Aorta (tissue), 5 donors: Measurements from ENCODE around the gene MYBPC2. TPM values are rescaled to one million over a fixed set of nuclear protein-coding genes. Genes with fewer than 3 reads are reported as not detected.
A peak's percentile ranks its signal among the peaks of the same experiment; 100 is the strongest.
"Not testable (repeated sequence)": the region's sequence is repeated elsewhere in the genome, so short reads cannot be mapped to it uniquely, and the experiment has no call there.

Source experiments
- ATAC-seq: fragments of 200-7000 bp; cut with Tn5 transposase; one replicate; pipeline ENCODE4 v1.9.1; 2022; ENCODE audit warnings: moderate library complexity; ENCODE audit not compliant: low FRiP score
- DNase-seq, 2 donors: peaks; one replicate each; pipeline ENCODE4 v3.0.0-alpha.2; 2020
- H3K27ac ChIP-seq, 2 donors: one replicate each; pipeline ENCODE4 v1.5.1; 2013; ENCODE audit warnings: low read length in 2 of 2, mild to moderate bottlenecking in 2 of 2, moderate library complexity in 2 of 2, control low read depth in 1 of 2, inconsistent platforms in 1 of 2, low read depth in 1 of 2
- H3K27me3 ChIP-seq, 2 donors: one replicate each; pipeline ENCODE4 v1.6.1; 2013; ENCODE audit warnings: control low read depth in 1 of 2, low read length in 1 of 2, mild to moderate bottlenecking in 1 of 2, moderate library complexity in 1 of 2; ENCODE audit not compliant: insufficient read depth in 2 of 2, control insufficient read depth in 1 of 2
- H3K36me3 ChIP-seq, 2 donors: one replicate each; pipeline ENCODE4 v1.6.1; 2013; ENCODE audit warnings: control low read depth in 1 of 2, low read length in 1 of 2, mild to moderate bottlenecking in 1 of 2; ENCODE audit not compliant: insufficient read depth in 2 of 2, control insufficient read depth in 1 of 2
- H3K4me1 ChIP-seq, 2 donors: one replicate each; pipeline ENCODE4 v1.6.1; 2013; ENCODE audit warnings: low read length in 2 of 2, control low read depth in 1 of 2, mild to moderate bottlenecking in 1 of 2, moderate library complexity in 1 of 2; ENCODE audit not compliant: insufficient read depth in 2 of 2, control insufficient read depth in 1 of 2
- H3K4me3 ChIP-seq, 2 donors: one replicate each; pipeline ENCODE4 v1.5.1; 2013; ENCODE audit warnings: low read length in 2 of 2, control low read depth in 1 of 2, mild to moderate bottlenecking in 1 of 2
- H3K9me3 ChIP-seq: one replicate; pipeline ENCODE4 v1.6.1; 2013; ENCODE audit warnings: mild to moderate bottlenecking, low read length; ENCODE audit not compliant: control insufficient read depth
- WGBS, 2 donors: extraction: QIAGEN DNeasy Blood & Tissue Kit; methylation state at CpG; one replicate each; pipeline ENCODE4 v1.1.7; 2013; 5-methylcytosine and 5-hydroxymethylcytosine counted together
- intact Hi-C, 2 donors: fragments of 100-400 bp; cut with DNase I; formaldehyde crosslinking; loops; one replicate each; pipeline versions ENCODE4 v1.14.2 to v1.15.0; 2022
- polyA plus RNA-seq, 2 donors: library from polyadenylated mRNA; stranded (reverse); fragments of 200-250 nt; gene quantifications; one replicate each; pipeline ENCODE4 v1.2.3, GENCODE V29; 2013
- total RNA-seq, 2 donors: library from RNA; stranded (reverse); fragmentation: NEBNext Ultra II Directional; extraction: Animal tissue kit (Norgen Biotek cat#: 25700); gene quantifications; one replicate each; pipeline ENCODE4 v1.2.1, GENCODE V29; 2021
- donor health status: healthy with polysubstance abuse.
- donor health status: Bipolar disorder and iron deficiency.
- donor health status: DM: no; HTN: no; CAD: no.
- donor health status: DM: no; HTN: no; CAD: no.
- donor health status: DM: yes; HTN: yes; CAD: no.

Gene MYBPC2
- total and polyA plus RNA-seq, 4 donors = 0.03 TPM; not detected in 3

DNA sequence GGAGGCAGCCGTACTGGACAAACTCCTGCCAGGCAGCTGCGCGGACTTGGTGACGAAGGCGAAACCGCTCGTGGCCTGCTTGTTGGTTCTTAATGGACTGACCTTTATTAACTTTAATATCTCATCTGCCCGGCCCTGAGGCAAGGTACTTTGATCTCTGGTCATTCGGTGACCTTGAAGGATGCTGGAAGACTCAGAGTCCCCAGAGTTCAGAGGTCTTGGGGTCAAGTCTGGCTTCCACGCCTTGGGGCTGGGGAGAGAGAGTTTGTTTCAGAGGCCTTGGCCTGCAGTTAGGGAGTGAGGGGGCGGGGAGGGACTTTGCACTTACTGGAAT lies 34.0 kb downstream of the MYBPC2 start:
- Histone ChIP-seq H3K27ac (no peak overlapping the region), H3K36me3 (no peaks in the 10 kb centered on the region), H3K4me3 (no peak overlapping the region), H3K27me3 (no peaks in the 10 kb centered on the region), H3K9me3 (no peaks in the 10 kb centered on the region), H3K4me1 (no peaks in the 10 kb centered on the region)
- no peak for ATAC-seq
- intact Hi-C loops = no loop called here
- no peak for DNase-seq
- 82 to 85% methylated on average over 11 of the region's 11 CpGs for WGBS, 2 donors

DNA sequence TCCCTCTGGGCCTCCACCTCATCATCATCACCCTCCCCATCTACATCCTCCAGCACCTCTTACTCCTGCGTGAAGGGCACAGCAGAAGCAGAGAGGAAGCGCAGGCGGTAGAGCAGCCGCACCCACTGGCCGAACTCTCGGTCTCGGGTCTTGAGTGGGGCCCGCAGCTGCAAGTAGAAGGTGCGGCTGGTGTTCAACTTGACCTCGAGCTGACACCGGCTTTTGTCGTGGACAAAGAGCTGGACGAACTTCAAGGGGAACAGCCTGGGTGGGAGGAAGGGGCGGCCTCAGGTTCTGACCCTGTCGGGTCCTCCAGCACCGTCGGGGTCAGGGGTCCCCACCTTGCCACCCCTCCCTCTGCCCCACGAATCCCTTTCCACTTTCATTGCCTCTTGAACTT lies 34.9 kb downstream of the MYBPC2 start:
- H3K9me3 ChIP-seq = no peaks in the 10 kb centered on the region
- no peak overlapping the region for H3K27ac ChIP-seq
- no peaks in the 10 kb centered on the region for H3K4me1 ChIP-seq
- ATAC-seq = no peak
- H3K27me3 ChIP-seq = no peaks in the 10 kb centered on the region
- 83 to 89% methylated on average over 18 of the region's 18 CpGs for WGBS, 2 donors
- H3K36me3 ChIP-seq = no peaks in the 10 kb centered on the region
- H3K4me3 ChIP-seq = no peak overlapping the region
- no peak for DNase-seq
- intact Hi-C loops = no loop called here

DNA sequence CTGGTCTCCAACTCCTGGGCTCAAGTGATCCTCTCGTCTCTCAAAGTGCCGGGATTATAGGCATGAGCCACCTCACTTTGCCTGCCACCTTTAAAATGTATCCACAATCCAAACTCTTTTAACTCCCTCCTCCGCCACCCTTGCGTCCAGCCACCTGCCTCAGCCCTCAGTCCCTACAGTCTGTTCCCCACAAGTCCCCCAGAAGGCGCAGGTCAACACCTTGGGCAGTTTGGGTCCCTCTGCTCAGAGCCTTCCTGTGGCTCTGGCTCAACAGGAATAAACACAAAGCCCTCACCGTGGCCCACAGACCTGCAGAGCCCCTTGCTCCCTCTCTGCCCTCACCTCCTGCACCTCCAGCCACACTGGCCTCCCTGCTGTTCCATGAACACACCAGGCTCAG lies 36.1 kb downstream of the MYBPC2 start:
- 84 to 87% methylated on average over 6 of the region's 6 CpGs for WGBS, 2 donors
- Histone ChIP-seq H3K36me3 (no peaks in the 10 kb centered on the region), H3K9me3 (no peaks in the 10 kb centered on the region), H3K27ac (no peak overlapping the region), H3K4me1 (no peaks in the 10 kb centered on the region), H3K4me3 (no peak overlapping the region), H3K27me3 (no peaks in the 10 kb centered on the region)
- intact Hi-C loops = no loop called here
- no peak for DNase-seq
- no peak for ATAC-seq

DNA sequence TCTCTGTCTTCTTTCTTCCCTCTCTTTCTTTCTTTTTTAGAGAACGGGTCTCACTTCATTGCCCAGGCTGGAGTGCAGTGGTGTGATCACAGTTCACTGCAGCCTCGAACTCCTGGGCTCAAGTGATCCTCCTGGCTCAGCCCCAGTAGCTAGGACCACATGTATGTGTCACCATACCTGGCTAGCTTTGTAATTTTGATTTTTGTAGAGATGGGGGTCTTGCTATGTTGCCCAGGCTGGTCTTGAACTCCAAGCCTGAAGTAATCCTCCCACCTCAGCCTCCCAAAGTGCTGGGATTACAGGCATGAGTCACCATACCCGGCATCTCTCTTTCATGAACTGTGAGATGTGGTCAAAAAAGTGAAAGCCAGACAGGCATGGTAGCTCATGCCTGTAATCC lies 40.6 kb downstream of the MYBPC2 start:
- H3K4me1 ChIP-seq, ATAC-seq, intact Hi-C loops, H3K27ac ChIP-seq, DNase-seq, H3K4me3 ChIP-seq, H3K36me3 ChIP-seq, H3K27me3 ChIP-seq, H3K9me3 ChIP-seq: not testable (repeated sequence)
- WGBS, 2 donors = 50 to 60% methylated on average over 3 of the region's 3 CpGs

DNA sequence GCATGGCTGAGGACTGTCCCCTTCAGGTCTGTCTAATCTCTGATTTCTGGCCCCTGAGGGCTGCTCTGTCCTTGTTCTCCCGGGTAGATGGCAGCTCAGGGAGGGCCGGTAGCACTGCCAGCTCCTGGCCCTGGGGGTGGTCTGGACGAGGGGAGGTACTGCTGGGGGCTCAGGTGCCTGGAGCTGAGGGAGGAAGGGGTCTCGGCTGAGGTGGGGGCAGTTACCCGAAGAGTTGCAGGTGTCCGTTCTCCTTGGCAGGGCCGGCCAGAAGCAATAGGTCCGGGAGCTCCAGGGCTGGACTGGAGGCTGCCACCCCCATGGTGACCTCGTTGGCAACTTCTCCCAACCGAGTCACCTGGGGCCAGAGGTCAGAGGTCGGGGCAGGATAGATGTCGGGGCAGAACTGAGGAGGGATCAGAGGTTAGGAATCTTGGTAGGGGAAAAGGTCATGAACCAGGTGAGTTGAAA lies 42.4 kb downstream of the MYBPC2 start:
- no peak overlapping the region for H3K4me3 ChIP-seq
- WGBS, 2 donors = 71 to 77% methylated on average over 12 of the region's 12 CpGs
- intact Hi-C loops = no loop called here

DNA sequence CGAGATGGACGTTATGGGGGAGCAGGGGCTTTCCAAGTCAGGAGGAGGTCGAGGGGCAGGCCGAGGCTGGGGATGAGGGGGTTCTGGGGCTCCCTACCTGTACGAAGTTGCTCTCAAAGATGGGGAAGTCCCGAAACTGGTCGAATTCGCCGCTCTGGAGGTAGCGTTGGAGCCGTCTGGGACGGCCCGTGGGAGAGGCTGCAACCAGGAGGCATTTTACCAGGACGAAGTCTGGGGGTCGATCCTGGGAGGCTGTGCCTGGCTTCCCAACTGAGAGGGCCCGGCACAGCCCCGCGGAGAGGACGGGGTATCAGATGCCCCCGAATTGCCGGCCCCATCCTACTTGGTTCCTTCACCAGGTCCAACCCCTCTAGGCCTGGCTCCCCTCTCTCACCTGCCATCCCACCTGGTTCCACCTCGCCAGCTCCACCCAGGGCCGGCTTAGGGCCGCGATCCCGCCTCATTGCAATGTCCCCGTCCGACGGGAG lies 43.1 kb downstream of the MYBPC2 start:
- intact Hi-C loops = loop anchor here in 1 of 2 donors (2.0 kb wide), 1 partner anchor 37 kb away; the partner anchor contains the start of gene ASPDH
- no peaks in the 10 kb centered on the region for H3K4me1 ChIP-seq
- H3K36me3 ChIP-seq = peaks cover 0 to 4% of the 10 kb centered on the region in 2 donors
- 68 to 72% methylated on average over 28 to 29 of the region's 29 CpGs for WGBS, 2 donors
- peak in 1 of 2 donors; percentile 71 for DNase-seq
- no peaks in the 10 kb centered on the region for H3K9me3 ChIP-seq
- ATAC-seq = no peak
- no peak overlapping the region for H3K27ac ChIP-seq
- no peak overlapping the region for H3K4me3 ChIP-seq
- H3K27me3 ChIP-seq = no peaks in the 10 kb centered on the region

More for the DNA sequence above, 42.4 kb downstream of the MYBPC2 start:
- Histone ChIP-seq H3K27ac (no peak overlapping the region), H3K36me3 (no peaks in the 10 kb centered on the region), H3K27me3 (no peaks in the 10 kb centered on the region), H3K9me3 (no peaks in the 10 kb centered on the region), H3K4me1 (no peaks in the 10 kb centered on the region)
- peak in 1 of 2 donors; percentile 73 for DNase-seq
- ATAC-seq = no peak

DNA sequence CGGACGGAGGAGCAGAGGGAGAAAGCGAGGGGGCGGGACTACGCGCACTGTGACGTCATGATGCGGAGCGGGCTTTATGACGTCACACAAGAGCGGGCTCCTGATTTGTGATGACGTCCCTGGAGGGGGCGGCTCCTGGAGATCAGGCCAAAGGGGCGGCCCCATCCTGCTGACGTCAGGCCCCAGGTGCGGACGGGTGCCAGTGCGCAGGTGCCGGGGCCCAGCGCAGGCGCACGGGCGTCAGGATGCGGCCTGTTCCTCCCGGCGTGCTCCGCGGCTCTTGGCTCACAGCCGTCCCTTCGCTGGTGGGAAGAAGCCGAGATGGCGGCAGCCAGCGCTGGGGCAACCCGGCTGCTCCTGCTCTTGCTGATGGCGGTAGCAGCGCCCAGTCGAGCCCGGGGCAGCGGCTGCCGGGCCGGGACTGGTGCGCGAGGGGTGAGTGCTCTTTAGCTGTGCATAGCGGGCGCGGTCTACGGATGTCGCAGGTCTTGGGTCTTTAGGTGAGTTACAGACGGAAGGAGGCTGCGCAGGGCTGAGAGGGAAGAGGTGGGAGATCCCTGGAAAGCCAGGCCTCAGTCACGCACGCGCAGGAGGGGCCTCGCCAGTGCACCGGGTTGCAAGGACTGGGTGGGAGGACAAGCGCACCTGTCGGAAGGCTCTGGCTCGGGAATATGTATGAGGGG lies 43.7 kb downstream of the MYBPC2 start, which contains the start of the genes EMC10 and GARIN5A:
Gene EMC10 (plus strand): TSS at position 284 of the 683 bp plus-strand sequence. CDS start 38 bp downstream, at position 322.
Gene GARIN5A (minus strand): TSS at position 625 of the 683 bp plus-strand sequence. CDS start 460 bp downstream, at position 165.
- H3K36me3 ChIP-seq = peaks cover 0 to 4% of the 10 kb centered on the region in 2 donors
- DNase-seq (peak; percentile 93 to 96), ATAC-seq (peak; percentile 95)
- no peaks in the 10 kb centered on the region for H3K4me1 ChIP-seq
- intact Hi-C loops = loop anchor here in 1 of 2 donors (2.0 kb wide), 1 partner anchor 36 kb away; the partner anchor contains the start of gene ASPDH
- no peaks in the 10 kb centered on the region for H3K9me3 ChIP-seq
- H3K4me3 ChIP-seq = peak within 1 kb of the TSS; percentile 62 to 78
- no peak within 1 kb of the TSS for H3K27ac ChIP-seq
- H3K27me3 ChIP-seq = no peaks in the 10 kb centered on the region
- 1% methylated on average over 46 to 58 of the region's 58 CpGs for WGBS, 2 donors

DNA sequence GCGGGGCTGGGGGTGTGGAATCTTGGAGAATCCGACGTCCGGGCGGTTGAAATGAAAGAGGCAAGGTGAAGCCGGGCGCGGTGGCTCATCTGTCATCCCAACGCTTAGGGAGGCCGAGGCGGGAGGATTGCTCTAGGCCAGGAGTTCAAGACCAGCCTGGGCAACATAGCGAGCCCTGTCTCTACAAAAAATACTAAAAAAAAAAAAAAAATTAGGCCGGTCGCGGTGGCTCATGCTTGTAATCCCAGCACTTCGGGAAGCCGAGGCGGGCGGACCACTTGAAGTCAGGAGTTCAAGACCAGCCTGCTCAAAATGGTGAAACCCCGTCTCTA lies 44.2 kb downstream of the MYBPC2 start:
- no peaks in the 10 kb centered on the region for H3K4me1 ChIP-seq
- ATAC-seq (no peak), DNase-seq (no peak)
- H3K27me3 ChIP-seq = no peaks in the 10 kb centered on the region
- 14 to 17% methylated on average over 20 of the region's 20 CpGs for WGBS, 2 donors
- H3K9me3 ChIP-seq = no peaks in the 10 kb centered on the region
- intact Hi-C loops = loop anchor here in 1 of 2 donors (2.0 kb wide), 1 partner anchor 36 kb away; the partner anchor contains the start of gene ASPDH
- peak overlapping the region; percentile 62 to 78 for H3K4me3 ChIP-seq
- peaks cover 0 to 4% of the 10 kb centered on the region in 2 donors for H3K36me3 ChIP-seq
- H3K27ac ChIP-seq = no peak overlapping the region
